ENCODE data around the gene GALNT18.

The GALNT18 gene

GRCh38 chr11:11587122-11587521, 34.7 kb downstream of the GALNT18 start:
- H3K9me2 ChIP-seq (replicated peaks; ENCODE audit: insufficient read depth, low read length) = no peaks in the 10 kb centered on the region
- no peak overlapping the region for H2AFZ ChIP-seq (ENCODE audit: low read depth, low read length, severe bottlenecking)
- H3K9ac ChIP-seq (ENCODE audit: low read length) = no peak overlapping the region
- no peaks in the 10 kb centered on the region for H3K9me3 ChIP-seq (ENCODE audit: insufficient read depth, low read length)
- TF ChIP-seq CTCF (IDR thresholded peaks at IDR 0.05; ENCODE audit: insufficient read depth, low read length, poor library complexity, severe bottlenecking) (no peak), EZH2phosphoT487 (conservative IDR thresholded peaks at IDR 0.05; ENCODE audit: low read length) (no peak)
- no peaks in the 10 kb centered on the region for H3K36me3 ChIP-seq (ENCODE audit: low read length)
- H3K79me2 ChIP-seq (ENCODE audit: insufficient read depth, low read length) = no peaks in the 10 kb centered on the region
- H3F3A ChIP-seq (ENCODE audit: insufficient read depth) = no peaks in the 10 kb centered on the region
- H4K20me1 ChIP-seq (ENCODE audit: low read depth, low read length) = no peaks in the 10 kb centered on the region
- no peak overlapping the region for H3K4me2 ChIP-seq (ENCODE audit: low read depth, low read length, poor library complexity, severe bottlenecking)
- no peak overlapping the region for H3K27ac ChIP-seq (ENCODE audit: low read depth, low read length)
- H3K4me3 ChIP-seq (ENCODE audit: insufficient read depth, low read length, poor library complexity, severe bottlenecking) = no peak overlapping the region
- no peaks in the 10 kb centered on the region for H3K27me3 ChIP-seq (ENCODE audit: low read length)

DNA sequence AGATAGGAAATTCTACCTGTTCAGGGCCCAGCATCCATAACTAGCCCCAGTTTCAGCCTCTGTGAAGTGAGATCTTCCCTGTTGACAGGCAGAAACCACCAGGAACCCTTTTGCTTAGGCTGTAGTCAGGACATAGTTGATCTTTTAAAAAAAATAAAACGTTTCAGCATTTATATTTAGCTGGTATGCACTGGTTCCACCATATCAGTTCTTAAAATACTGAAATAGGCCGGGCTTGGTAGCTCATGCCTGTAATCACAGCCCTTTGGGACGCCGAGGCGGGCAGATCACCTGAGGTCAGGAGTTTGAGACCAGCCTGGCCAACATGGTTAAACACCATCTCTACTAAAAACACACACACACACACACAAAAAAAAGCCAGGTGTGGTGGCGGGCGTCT, 35.3 kb downstream of the GALNT18 start:
- no peak overlapping the region for H3K4me3 ChIP-seq (ENCODE audit: insufficient read depth, low read length, poor library complexity, severe bottlenecking)
- no peak overlapping the region for H3K9ac ChIP-seq (ENCODE audit: low read length)
- no peak overlapping the region for H3K27ac ChIP-seq (ENCODE audit: low read depth, low read length)
- H2AFZ ChIP-seq (ENCODE audit: low read depth, low read length, severe bottlenecking) = no peak overlapping the region
- no peaks in the 10 kb centered on the region for H4K20me1 ChIP-seq (ENCODE audit: low read depth, low read length)
- no peaks in the 10 kb centered on the region for H3K36me3 ChIP-seq (ENCODE audit: low read length)
- no peaks in the 10 kb centered on the region for H3K27me3 ChIP-seq (ENCODE audit: low read length)
- no peaks in the 10 kb centered on the region for H3K9me3 ChIP-seq (ENCODE audit: insufficient read depth, low read length)
- H3K79me2 ChIP-seq (ENCODE audit: insufficient read depth, low read length) = no peaks in the 10 kb centered on the region
- H3K4me2 ChIP-seq (ENCODE audit: low read depth, low read length, poor library complexity, severe bottlenecking) = no peak overlapping the region
- no peaks in the 10 kb centered on the region for H3K9me2 ChIP-seq (replicated peaks; ENCODE audit: insufficient read depth, low read length)
- no peaks in the 10 kb centered on the region for H3F3A ChIP-seq (ENCODE audit: insufficient read depth)
- TF ChIP-seq EZH2phosphoT487 (conservative IDR thresholded peaks at IDR 0.05; ENCODE audit: low read length) = no peak

GRCh38 chr11:11584937-11585336, 36.9 kb downstream of the GALNT18 start:
- no peak overlapping the region for H3K4me2 ChIP-seq (ENCODE audit: low read depth, low read length, poor library complexity, severe bottlenecking)

GRCh38 chr11:11584530-11584810, 37.3 kb downstream of the GALNT18 start:
- Histone ChIP-seq H3K9me2 (replicated peaks; ENCODE audit: insufficient read depth, low read length) (no peaks in the 10 kb centered on the region), H3K4me3 (ENCODE audit: insufficient read depth, low read length, poor library complexity, severe bottlenecking) (no peak overlapping the region), H3K79me2 (ENCODE audit: insufficient read depth, low read length) (no peaks in the 10 kb centered on the region), H3K4me2 (ENCODE audit: low read depth, low read length, poor library complexity, severe bottlenecking) (no peak overlapping the region), H3F3A (ENCODE audit: insufficient read depth) (no peaks in the 10 kb centered on the region), H3K9ac (ENCODE audit: low read length) (no peak overlapping the region), H4K20me1 (ENCODE audit: low read depth, low read length) (no peaks in the 10 kb centered on the region), H3K36me3 (ENCODE audit: low read length) (no peaks in the 10 kb centered on the region), H3K27me3 (ENCODE audit: low read length) (no peaks in the 10 kb centered on the region), H3K27ac (ENCODE audit: low read depth, low read length) (no peak overlapping the region), H2AFZ (ENCODE audit: low read depth, low read length, severe bottlenecking) (no peak overlapping the region), H3K9me3 (ENCODE audit: insufficient read depth, low read length) (no peaks in the 10 kb centered on the region)
- TF ChIP-seq CTCF (IDR thresholded peaks at IDR 0.05; ENCODE audit: insufficient read depth, low read length, poor library complexity, severe bottlenecking) (no peak), EZH2phosphoT487 (conservative IDR thresholded peaks at IDR 0.05; ENCODE audit: low read length) (no peak)

More at GRCh38 chr11:11584937-11585336, 36.9 kb downstream of the GALNT18 start:
- Histone ChIP-seq H3K9me2 (replicated peaks; ENCODE audit: insufficient read depth, low read length) (no peaks in the 10 kb centered on the region), H3K4me3 (ENCODE audit: insufficient read depth, low read length, poor library complexity, severe bottlenecking) (no peak overlapping the region), H3F3A (ENCODE audit: insufficient read depth) (no peaks in the 10 kb centered on the region), H3K36me3 (ENCODE audit: low read length) (no peaks in the 10 kb centered on the region), H3K9ac (ENCODE audit: low read length) (no peak overlapping the region), H4K20me1 (ENCODE audit: low read depth, low read length) (no peaks in the 10 kb centered on the region), H3K27me3 (ENCODE audit: low read length) (no peaks in the 10 kb centered on the region), H3K27ac (ENCODE audit: low read depth, low read length) (no peak overlapping the region), H3K79me2 (ENCODE audit: insufficient read depth, low read length) (no peaks in the 10 kb centered on the region), H3K9me3 (ENCODE audit: insufficient read depth, low read length) (no peaks in the 10 kb centered on the region), H2AFZ (ENCODE audit: low read depth, low read length, severe bottlenecking) (no peak overlapping the region)
- no peak for TF ChIP-seq CTCF (IDR thresholded peaks at IDR 0.05; ENCODE audit: insufficient read depth, low read length, poor library complexity, severe bottlenecking)
- TF ChIP-seq EZH2phosphoT487 (conservative IDR thresholded peaks at IDR 0.05; ENCODE audit: low read length) = no peak

Data from SU-DHL-6 (cell line).